Measurements from ENCODE around the gene PCDHGA1.

The PCDHGA1 gene

DNA sequence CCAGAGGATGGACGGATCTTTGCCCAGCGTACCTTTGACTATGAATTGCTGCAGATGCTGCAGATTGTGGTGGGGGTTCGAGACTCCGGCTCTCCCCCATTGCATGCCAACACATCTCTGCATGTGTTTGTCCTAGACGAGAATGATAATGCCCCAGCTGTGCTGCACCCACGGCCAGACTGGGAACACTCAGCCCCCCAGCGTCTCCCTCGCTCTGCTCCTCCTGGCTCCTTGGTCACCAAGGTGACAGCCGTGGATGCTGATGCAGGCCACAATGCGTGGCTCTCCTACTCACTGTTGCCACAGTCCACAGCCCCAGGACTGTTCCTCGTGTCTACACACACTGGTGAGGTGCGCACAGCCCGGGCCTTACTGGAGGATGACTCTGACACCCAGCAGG lies 160.5 kb downstream of the PCDHGA1 start:
- no peak for DNase-seq (ENCODE audit: low read depth, low spot score)

- DNase-seq (ENCODE audit: low read depth, low spot score) = no peak
Observed at GRCh38 chr5:141491323-141492167, 161.2 kb downstream of the PCDHGA1 start.

- DNase-seq (ENCODE audit: low read depth, low spot score) = no peak
Observed at GRCh38 chr5:141492168-141492885, 162.0 kb downstream of the PCDHGA1 start.

GRCh38 chr5:141493500-141494422 lies 163.4 kb downstream of the PCDHGA1 start:
- no peak for DNase-seq (ENCODE audit: low read depth, low spot score)

- no peak for DNase-seq (ENCODE audit: low read depth, low spot score)
Observed at GRCh38 chr5:141494761-141495452, 164.6 kb downstream of the PCDHGA1 start.

DNA sequence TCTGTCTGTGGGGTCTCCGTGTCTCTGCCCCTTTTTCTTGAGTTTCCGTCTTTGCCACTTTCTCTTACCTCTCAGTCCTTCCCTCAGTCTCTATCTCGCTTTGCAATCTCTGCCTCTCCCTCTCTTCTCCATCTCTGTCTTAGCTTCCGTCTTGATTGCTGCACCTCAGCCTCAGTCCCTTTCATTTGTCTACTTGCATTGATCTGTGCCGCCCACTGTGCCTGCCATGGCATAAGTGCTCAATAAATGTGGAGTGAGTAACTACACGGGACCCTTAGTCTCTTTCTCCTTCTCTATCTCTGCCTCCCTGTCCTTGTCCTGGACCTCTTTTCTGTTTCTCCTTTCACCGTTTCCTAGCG lies 165.1 kb downstream of the PCDHGA1 start:
- DNase-seq (ENCODE audit: low read depth, low spot score) = no peak

DNA sequence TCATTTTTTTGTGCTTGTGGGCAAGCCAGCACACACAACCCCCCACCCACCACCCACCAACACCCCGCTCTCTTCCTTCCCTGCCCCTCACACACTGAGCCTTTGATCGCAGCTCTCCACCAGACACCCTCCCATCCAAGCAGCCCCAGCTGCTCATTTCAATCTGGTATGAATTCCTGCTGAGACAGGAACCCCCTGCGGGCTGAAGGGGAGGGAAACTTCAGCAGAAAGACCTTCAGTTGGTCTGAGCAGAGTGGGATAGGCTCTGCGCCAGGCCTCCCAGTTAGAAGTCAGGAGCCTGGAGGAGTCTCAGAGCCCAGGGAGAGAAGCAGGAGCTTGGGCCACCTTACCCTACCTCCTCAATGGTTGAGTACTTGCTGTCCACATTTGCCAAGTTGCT lies 165.7 kb downstream of the PCDHGA1 start:
- no peak for DNase-seq (ENCODE audit: low read depth, low spot score)

- no peak for DNase-seq (ENCODE audit: low read depth, low spot score)
Observed at GRCh38 chr5:141501761-141502160, 171.4 kb downstream of the PCDHGA1 start.

- no peak for DNase-seq (ENCODE audit: low read depth, low spot score)
Observed at GRCh38 chr5:141503681-141504080, 173.4 kb downstream of the PCDHGA1 start.

- DNase-seq (ENCODE audit: low read depth, low spot score) = no peak
Observed at GRCh38 chr5:141504216-141504615, 173.9 kb downstream of the PCDHGA1 start.

DNA sequence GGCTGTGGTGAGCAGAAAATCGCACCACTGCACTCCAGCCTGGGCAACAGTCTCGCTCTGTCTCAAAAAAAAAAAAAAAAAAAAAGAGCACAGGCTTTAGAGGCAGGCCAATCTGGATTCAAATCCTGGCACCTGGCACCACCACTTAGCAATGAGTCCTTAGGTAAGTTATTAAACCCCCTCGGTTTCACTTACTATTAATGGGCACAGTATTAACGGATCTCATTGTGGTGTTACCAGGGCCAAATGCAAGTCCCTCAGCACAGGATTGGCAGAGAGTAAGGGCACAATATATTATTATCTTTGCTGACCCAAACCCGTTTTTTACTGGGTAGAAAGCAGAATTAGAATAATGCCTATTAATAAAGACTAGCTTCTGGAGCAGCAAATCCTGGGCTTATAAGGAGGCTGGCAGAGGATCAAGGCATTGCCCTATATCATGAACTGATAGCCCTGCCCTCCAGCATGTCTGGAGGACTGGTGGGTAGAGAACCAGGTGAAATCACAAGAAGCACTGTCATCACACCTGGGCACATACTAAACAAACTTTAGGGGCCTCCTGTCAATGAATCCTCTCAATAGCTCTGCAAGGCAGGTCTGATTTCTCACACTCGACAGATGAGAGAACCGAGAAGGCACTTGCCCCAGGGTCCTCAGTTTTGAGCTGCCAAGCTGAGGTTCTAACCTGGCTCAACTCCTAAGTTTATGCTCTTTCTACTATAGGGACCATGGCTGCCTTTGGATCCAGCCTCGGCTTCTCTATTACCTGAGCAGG lies 176.3 kb downstream of the PCDHGA1 start:
- DNase-seq (ENCODE audit: low read depth, low spot score) = no peak

DNA sequence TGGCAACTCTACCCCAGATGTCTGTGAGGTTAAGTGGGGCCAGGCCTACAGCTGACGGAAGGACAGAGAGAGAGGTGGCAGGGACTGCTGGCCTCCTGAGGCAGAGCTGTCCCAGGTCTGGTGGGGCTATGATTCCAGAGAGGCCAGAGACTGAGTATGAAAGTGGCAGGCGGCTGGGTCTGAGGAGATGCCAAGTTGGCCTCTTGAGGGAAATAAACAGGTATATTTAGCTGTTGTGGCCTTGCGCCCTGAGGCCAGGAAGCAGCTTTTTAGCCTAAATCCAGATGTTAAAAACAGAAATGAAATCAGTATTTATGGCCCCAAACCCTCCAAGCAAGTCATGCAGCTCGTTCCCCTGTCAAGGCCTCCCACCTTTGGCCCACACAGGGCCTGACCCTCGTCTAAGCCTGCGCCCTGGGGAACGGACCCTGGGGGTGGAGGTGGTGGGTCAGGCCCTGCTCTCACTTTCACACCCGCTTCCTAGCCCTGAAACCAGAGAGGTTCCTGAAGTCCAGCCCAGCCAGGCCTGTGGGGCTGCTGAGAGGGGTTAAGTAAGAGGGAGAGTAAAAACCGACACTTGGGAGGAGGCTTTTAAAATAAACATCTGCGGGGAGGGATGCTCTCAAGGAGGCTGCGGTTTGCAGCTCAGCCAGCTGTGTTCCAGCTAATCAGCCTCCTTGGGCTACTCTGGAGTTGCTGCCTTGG lies 177.2 kb downstream of the PCDHGA1 start:
- DNase-seq (ENCODE audit: low read depth, low spot score) = no peak

DNA sequence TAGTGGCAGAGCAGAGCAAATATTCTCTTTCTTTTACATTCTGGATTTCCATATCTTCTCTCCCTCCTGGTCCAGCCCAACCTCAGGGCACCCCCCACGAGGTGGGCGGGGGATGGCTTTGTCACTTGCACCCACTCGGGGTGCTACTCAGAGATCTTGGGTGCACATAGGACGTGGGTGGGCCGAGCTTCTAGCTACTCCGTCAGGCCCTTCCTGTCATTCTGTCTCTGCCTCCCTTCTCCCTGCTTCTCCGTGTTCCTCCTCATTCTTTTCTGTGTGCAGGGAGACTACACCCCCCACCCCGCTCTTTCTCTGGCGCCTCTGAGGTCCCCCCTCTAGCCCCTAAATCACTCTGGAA lies 178.1 kb downstream of the PCDHGA1 start:
- DNase-seq (ENCODE audit: low read depth, low spot score) = no peak

DNA sequence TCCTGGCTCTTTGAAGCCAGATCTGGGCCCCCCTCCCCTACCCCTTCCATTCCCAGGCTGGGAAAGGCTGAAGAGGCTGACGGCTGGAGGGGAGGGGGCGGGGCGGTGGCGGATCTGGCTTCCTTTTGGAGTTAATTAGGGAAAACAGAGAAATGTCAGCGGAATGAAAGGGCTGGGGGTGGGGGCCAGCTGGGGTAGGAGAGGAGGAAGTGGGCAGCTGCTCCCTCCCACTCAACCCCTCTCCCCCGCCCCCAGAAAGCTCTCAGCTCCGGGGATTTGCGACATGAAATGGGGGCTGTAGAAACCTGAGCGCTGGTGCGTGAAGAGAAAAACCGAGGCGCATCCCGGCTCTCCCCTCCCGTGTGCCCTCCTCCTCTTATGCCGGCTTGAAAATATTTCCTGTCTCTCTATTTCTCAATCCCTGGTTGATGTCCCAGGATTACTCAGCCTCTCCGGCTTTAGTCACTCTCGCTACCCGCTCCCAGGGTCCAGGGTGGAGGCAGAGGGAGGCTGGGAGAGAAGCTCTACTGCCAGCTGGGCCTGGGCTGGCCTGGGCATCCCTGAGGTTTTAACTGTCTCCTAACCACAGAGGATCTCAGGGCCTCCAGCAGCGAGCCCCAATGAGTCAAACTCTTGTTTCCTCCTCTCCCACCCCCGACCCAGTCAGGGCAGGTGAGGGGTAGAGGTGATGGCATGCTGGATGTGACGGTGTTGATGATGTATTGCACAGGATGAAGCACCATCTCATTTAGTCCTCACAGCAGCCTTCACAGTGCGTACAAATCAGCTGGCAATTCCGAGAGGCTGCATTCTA lies 178.7 kb downstream of the PCDHGA1 start:
- DNase-seq (ENCODE audit: low read depth, low spot score) = no peak

GRCh38 chr5:141510160-141510559 lies 179.8 kb downstream of the PCDHGA1 start:
- DNase-seq (ENCODE audit: low read depth, low spot score) = no peak

- DNase-seq (ENCODE audit: low read depth, low spot score) = no peak
Observed at GRCh38 chr5:141510850-141511601, 180.7 kb downstream of the PCDHGA1 start.

DNA sequence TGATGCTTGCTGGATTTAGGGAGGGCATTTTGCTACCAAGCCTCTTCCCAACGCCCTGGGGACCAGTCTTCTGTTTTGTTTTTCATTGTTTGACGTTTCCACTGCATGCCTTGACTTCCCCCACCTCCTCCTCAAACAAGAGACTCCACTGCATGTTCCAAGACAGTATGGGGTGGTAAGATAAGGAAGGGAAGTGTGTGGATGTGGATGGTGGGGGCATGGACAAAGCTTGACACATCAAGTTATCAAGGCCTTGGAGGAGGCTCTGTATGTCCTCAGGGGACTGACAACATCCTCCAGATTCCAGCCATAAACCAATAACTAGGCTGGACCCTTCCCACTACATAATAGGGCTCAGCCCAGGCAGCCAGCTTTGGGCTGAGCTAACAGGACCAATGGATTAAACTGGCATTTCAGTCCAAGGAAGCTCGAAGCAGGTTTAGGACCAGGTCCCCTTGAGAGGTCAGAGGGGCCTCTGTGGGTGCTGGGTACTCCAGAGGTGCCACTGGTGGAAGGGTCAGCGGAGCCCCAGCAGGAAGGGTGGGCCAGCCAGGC lies 181.5 kb downstream of the PCDHGA1 start:
- DNase-seq (ENCODE audit: low read depth, low spot score) = no peak

DNA sequence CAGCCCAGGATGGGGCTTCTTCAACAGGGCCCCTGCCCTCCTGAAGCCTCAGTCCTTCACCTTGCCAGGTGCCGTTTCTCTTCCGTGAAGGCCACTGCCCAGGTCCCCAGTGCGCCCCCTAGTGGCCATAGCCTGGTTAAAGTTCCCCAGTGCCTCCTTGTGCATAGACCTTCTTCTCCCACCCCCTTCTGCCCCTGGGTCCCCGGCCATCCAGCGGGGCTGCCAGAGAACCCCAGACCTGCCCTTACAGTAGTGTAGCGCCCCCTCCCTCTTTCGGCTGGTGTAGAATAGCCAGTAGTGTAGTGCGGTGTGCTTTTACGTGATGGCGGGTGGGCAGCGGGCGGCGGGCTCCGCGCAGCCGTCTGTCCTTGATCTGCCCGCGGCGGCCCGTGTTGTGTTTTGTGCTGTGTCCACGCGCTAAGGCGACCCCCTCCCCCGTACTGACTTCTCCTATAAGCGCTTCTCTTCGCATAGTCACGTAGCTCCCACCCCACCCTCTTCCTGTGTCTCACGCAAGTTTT lies 182.1 kb downstream of the PCDHGA1 start:
- peak; percentile 83 for DNase-seq (ENCODE audit: low read depth, low spot score)
